Nucleus accumbens (tissue), 56 donors: Measurements from ENCODE around the gene ZDHHC22.

Experiments used
- DNase-seq, 56 donors: peaks; one replicate each; lab custom pipeline; 2025; lab: John Stamatoyannopoulos, UW

Gene ZDHHC22

GRCh38 chr14:77158175-77158881 lies 16.7 kb upstream of the ZDHHC22 start:
- peak in 52 of 56 donors; percentile 34 to 91 (median 76) for DNase-seq

GRCh38 chr14:77157740-77158139 lies 16.1 kb upstream of the ZDHHC22 start:
- peak in 1 of 56 donors; percentile 43 for DNase-seq

GRCh38 chr14:77155083-77155482 lies 13.5 kb upstream of the ZDHHC22 start:
- no peak for DNase-seq

GRCh38 chr14:77154421-77154820 lies 12.8 kb upstream of the ZDHHC22 start:
- DNase-seq = peak in 16 of 56 donors; percentile 7 to 54 (median 18)

- DNase-seq = no peak
These were observed 12.2 kb upstream of the ZDHHC22 start for GRCh38 chr14:77153802-77154201.

- DNase-seq = peak in 1 of 56 donors; percentile 5
These were observed 10.5 kb upstream of the ZDHHC22 start for GRCh38 chr14:77151918-77152588.

DNA sequence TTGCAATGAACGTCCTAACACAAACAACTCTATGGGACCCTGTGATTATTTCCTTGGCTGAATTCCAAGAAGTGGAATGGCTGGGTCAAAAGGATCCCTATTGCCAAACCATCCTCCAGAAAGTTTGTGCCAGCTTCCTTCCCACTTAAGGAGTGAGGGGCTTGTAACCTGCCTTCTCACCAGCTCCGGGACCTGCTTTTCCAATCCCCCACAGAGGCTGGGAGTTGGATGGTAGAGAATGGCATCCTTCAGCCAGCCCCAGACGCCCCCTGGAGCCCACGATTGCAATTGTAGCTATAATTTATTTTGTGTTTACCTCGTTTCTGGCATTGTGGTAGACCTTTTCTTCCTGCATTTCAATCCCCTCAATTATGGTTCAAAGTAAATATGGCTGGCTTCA lies 9.7 kb upstream of the ZDHHC22 start:
- DNase-seq = peak in 12 of 56 donors; percentile 4 to 56 (median 14)

- DNase-seq = no peak
These were observed 7.1 kb upstream of the ZDHHC22 start for GRCh38 chr14:77148510-77149231.

DNA sequence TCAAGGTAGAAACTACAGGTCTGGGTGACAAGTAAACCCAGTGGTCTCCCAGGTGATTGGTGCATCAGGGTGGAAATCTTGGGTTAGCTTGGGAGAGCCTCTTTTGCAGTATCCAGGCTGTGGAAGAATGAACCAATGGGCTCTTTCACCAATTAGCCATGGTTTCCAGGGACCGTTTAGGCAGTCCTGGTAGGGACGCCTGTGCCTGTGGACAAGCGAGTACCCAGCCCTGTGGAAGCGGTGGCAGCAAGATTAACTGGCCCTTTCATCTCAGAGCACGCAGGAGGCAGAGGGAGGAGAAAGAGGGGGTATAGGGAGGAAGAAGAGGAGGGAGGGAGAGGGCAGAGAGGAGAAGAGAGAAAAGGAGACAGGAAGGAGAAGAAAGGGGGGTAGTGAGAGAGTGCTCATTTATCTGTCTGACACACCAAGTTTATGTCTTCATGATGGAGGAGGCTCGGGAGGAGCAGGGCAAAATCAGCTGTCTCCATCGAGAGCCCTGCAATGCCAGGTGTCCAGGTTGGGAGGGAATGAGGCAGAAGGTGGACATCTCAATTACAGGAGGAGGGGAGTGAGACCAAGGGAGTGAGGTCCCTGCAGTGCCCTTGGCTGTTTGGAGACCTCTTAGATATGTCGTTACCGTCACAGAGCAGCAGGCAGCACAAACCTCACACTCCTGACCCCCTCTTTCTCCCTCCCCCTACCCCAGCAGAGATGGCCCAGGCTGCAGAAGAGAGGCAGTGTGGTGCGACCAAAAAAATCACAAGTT lies 4.6 kb upstream of the ZDHHC22 start:
- no peak for DNase-seq

GRCh38 chr14:77144412-77145115 lies 3.0 kb upstream of the ZDHHC22 start:
- no peak for DNase-seq

DNA sequence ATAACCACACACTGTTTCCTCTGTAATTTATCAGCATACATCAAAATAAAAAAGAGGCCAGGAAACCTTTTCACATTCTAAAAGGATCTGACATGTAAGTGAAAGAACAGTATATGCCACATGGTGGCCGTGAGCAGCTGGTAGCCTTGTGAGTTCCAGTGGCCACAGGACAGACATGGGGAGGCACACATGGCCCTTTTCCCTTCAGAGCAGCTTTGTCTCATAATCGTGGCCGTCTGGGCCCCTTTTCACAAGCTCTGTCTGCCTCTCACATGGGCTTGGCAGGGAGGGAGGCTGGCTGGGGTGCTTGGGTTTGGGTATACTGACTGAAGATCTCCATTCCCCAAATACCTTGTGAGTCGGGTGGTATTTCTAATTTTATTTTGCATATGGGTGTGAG lies 1.5 kb upstream of the ZDHHC22 start:
- DNase-seq = peak in 13 of 56 donors; percentile 5 to 45 (median 19)

DNA sequence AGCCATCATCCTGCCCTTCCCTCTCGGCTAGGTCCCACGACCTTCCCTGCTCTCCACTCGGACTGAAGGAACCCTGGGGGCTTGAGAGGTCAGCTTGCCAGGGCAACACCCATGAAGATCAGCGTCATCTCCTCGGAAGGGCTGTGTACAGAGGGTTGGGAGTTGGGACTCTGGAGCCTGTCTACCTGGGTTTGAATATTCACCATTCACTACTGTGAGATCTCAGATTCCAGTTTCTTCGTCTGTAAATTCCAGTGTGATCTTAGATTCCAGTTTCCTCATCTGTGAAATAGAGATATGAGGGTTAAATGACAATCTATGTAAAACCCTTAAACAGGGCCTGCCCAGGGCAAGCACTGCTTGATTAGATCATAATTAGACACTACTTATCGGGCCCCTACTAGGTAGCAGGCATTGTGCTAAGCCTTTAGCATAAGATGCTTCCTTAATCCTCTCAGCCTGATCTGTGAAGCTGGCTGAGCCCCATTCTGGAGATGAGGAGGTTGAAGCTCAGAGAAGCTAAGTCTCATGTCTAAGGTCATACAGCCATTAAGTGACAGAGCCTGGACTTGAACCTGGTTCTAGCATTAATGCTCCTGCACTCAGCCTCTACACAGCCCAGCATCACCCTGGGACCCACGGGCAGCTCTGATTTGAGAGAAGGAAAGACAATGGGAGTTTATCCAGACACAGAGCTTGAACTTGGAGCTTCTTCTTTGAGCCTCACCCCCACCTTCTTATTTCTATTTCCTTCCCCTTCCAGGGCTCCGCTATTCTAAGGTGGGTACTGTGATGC lies 612 bp upstream of the ZDHHC22 start:
- no peak for DNase-seq

- DNase-seq = peak in 3 of 56 donors; percentile 21 to 40 (median 25)
These were observed 1.0 kb downstream of the ZDHHC22 start for GRCh38 chr14:77140359-77141213.

- peak in 32 of 56 donors; percentile 8 to 72 (median 32) for DNase-seq
These were observed 1.8 kb downstream of the ZDHHC22 start for GRCh38 chr14:77139540-77140358.

DNA sequence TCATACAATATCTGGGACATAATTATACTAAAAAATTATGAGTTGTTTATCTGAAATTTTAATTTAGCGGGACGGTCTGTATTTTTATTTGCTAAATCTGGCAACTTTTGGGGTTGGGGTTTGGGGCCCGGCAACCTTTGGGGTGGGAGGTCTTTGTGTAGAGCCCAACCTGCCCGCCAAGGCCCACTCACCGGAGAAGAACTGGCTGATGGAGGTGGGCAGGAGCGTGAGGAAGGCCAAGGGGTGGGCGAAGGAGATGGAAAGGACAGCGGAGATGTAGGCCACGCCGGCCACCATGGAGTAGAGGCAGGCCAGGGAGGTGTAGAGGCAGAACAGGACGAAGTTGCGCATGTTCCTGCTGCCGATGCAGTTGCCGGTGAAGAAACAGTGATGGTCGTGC lies 2.6 kb downstream of the ZDHHC22 start:
- no peak for DNase-seq

GRCh38 chr14:77133720-77134338 lies 7.8 kb downstream of the ZDHHC22 start:
- DNase-seq = peak in 7 of 56 donors; percentile 19 to 25 (median 21)
